Right lobe of liver (tissue), 4 donors: ENCODE data around the gene RPS19.

Experiments
- POLR2A ChIP-seq: fragments of 450-650 bp; IDR thresholded peaks from one replicate; pipeline ENCODE4 v1.6.1; 2017; ENCODE audit warnings: antibody characterized with exemption, mild to moderate bottlenecking
- TF ChIP-seq, protein P1 (sequence below), 4 donors: fragments of 200-600 bp in 3 of 4; fragments of 450-650 bp in 1 of 4; IDR thresholded peaks; one replicate each; pipeline versions ENCODE4 v1.5.1 to v1.8.0; 2016 to 2022; ENCODE audit warnings: antibody characterized with exemption in 4 of 4, mild to moderate bottlenecking in 2 of 4
- donor health status: DM: no; HTN: no; CAD: no.
- donor health status: DM: no; HTN: no; CAD: no.
- donor health status: DM: no; HTN: yes; CAD: no.

- TF ChIP-seq, protein P1, sequence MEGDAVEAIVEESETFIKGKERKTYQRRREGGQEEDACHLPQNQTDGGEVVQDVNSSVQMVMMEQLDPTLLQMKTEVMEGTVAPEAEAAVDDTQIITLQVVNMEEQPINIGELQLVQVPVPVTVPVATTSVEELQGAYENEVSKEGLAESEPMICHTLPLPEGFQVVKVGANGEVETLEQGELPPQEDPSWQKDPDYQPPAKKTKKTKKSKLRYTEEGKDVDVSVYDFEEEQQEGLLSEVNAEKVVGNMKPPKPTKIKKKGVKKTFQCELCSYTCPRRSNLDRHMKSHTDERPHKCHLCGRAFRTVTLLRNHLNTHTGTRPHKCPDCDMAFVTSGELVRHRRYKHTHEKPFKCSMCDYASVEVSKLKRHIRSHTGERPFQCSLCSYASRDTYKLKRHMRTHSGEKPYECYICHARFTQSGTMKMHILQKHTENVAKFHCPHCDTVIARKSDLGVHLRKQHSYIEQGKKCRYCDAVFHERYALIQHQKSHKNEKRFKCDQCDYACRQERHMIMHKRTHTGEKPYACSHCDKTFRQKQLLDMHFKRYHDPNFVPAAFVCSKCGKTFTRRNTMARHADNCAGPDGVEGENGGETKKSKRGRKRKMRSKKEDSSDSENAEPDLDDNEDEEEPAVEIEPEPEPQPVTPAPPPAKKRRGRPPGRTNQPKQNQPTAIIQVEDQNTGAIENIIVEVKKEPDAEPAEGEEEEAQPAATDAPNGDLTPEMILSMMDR (IDR thresholded peaks at IDR 0.05): no peak
- no peak for TF ChIP-seq POLR2A
These were observed 27.8 kb downstream of the RPS19 start for GRCh38 chr19:41887711-41888382.
